CD4-positive, CD25-positive, alpha-beta regulatory T cell (primary cell): ENCODE measurements around the gene KCNQ1OT1. TPM values are rescaled to one million over a fixed set of nuclear protein-coding genes. Genes with fewer than 3 reads are reported as not detected.

Experiments
- ATAC-seq, 2 donors: fragments of 150-1000 bp; cut with Tn5 transposase; one replicate each; pipeline ENCODE4 v1.10.0; 2021; ENCODE audit warnings: low read depth in 2 of 2, moderate number of reproducible peaks in 2 of 2, moderate library complexity in 1 of 2
- DNase-seq, 3 donors: peaks; one replicate each; pipeline versions ENCODE4 v3.0.0 to v3.0.0-alpha.2; 2012 to 2022; ENCODE audit warnings: mixed read lengths in 1 of 3
- H3K27ac ChIP-seq: one replicate; pipeline ENCODE4 v1.7.0; 2013; ENCODE audit warnings: mild to moderate bottlenecking, low read length; ENCODE audit not compliant: insufficient read depth, poor library complexity, severe bottlenecking
- H3K27me3 ChIP-seq: one replicate; pipeline ENCODE4 v1.7.0; 2013; ENCODE audit warnings: low read length; ENCODE audit not compliant: control insufficient read depth, insufficient read depth
- H3K36me3 ChIP-seq: one replicate; pipeline ENCODE4 v1.7.0; 2013; ENCODE audit warnings: mild to moderate bottlenecking, low read length, moderate library complexity; ENCODE audit not compliant: control insufficient read depth, insufficient read depth
- H3K4me1 ChIP-seq: 2 replicates; pipeline ENCODE4 v1.7.0; 2013; ENCODE audit warnings: mild to moderate bottlenecking, low read length; ENCODE audit not compliant: insufficient read depth, control insufficient read depth, poor library complexity, severe bottlenecking
- H3K4me3 ChIP-seq: one replicate; pipeline ENCODE4 v1.7.0; 2013; ENCODE audit warnings: low read depth, mild to moderate bottlenecking, low read length, moderate library complexity
- H3K9me3 ChIP-seq, 2 experiments: 1 replicate in 1 of 2; 2 replicates in 1 of 2; pipeline ENCODE4 v1.7.0; 2013; ENCODE audit warnings: low read length in 2 of 2, mild to moderate bottlenecking in 1 of 2, moderate library complexity in 1 of 2; ENCODE audit not compliant: control insufficient read depth in 2 of 2
- H3K27ac Mint-ChIP-seq, 3 donors: one replicate each; pipeline ENCODE4 v1.8.0; 2020 to 2022; ENCODE audit warnings: mild to moderate bottlenecking in 3 of 3, mixed read lengths in 3 of 3, moderate library complexity in 2 of 3
- H3K27me3 Mint-ChIP-seq: one replicate; pipeline ENCODE4 v1.8.0; 2022; ENCODE audit warnings: mild to moderate bottlenecking, mixed read lengths
- H3K36me3 Mint-ChIP-seq: one replicate; pipeline ENCODE4 v1.8.0; 2020; ENCODE audit warnings: mixed read lengths
- H3K4me1 Mint-ChIP-seq, 4 donors: one replicate each; pipeline ENCODE4 v1.8.0; 2020 to 2022; ENCODE audit warnings: mixed read lengths in 4 of 4, mild to moderate bottlenecking in 1 of 4
- H3K4me3 Mint-ChIP-seq, 4 donors: one replicate each; pipeline ENCODE4 v1.8.0; 2020 to 2022; ENCODE audit warnings: mild to moderate bottlenecking in 4 of 4, mixed read lengths in 4 of 4, moderate library complexity in 3 of 4
- H3K9me3 Mint-ChIP-seq, 7 donors: one replicate each; pipeline ENCODE4 v1.8.0; 2020 to 2022; ENCODE audit warnings: mixed read lengths in 7 of 7, mild to moderate bottlenecking in 3 of 7, moderate library complexity in 2 of 7
- polyA plus RNA-seq, 4 donors: library from polyadenylated mRNA; unstranded; fragments of 300-500 nt; fragmentation: Illumina TruSeq; gene quantifications; one replicate each; pipeline ENCODE4 v1.2.3, GENCODE V29; 2021
- total RNA-seq: library from RNA; stranded (reverse); gene quantifications from one replicate; pipeline ENCODE4 v1.2.3, GENCODE V29; 2022

The KCNQ1OT1 gene
- total and polyA plus RNA-seq, 5 donors from 2014 or later, result 0.01 to 0.72 (median 0.07) TPM

DNA sequence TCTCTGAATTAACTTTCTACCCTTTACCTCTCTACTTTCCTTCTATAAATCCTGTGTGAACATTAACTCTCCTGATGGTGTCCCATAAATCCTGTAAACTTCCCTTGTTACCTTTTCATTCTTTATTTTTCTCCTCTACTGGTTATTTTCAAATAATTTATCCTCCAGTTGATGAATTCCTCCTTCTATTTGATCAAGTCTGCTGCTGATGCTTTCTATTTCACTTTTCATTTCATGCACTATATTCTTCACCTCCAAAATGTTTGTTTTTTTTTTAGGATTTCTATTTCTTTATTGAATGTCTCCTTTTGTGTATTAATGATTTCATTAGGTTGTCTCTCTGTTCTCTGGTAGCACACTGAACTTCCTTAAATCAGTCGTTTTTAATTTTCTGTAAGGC lies 68.6 kb downstream of the KCNQ1OT1 start:
- Histone ChIP-seq H3K4me1 (no peaks in the 10 kb centered on the region), H3K36me3 (no peaks in the 10 kb centered on the region), H3K27me3 (no peaks in the 10 kb centered on the region), H3K9me3 (peaks cover 20 to 25% of the 10 kb centered on the region in 2 experiments), H3K27ac (no peak overlapping the region), H3K4me3 (no peak overlapping the region)
- H3K4me3 Mint-ChIP-seq, result no peak overlapping the region
- ATAC-seq (no peak), DNase-seq (no peak)
- H3K9me3 Mint-ChIP-seq, result peaks cover 1 to 52% (median 16%) of the 10 kb centered on the region in 7 donors
- no peak overlapping the region for H3K27ac Mint-ChIP-seq
- no peaks in the 10 kb centered on the region for H3K4me1 Mint-ChIP-seq
- H3K36me3 Mint-ChIP-seq, result peaks cover 45% of the 10 kb centered on the region
- no peaks in the 10 kb centered on the region for H3K27me3 Mint-ChIP-seq

DNA sequence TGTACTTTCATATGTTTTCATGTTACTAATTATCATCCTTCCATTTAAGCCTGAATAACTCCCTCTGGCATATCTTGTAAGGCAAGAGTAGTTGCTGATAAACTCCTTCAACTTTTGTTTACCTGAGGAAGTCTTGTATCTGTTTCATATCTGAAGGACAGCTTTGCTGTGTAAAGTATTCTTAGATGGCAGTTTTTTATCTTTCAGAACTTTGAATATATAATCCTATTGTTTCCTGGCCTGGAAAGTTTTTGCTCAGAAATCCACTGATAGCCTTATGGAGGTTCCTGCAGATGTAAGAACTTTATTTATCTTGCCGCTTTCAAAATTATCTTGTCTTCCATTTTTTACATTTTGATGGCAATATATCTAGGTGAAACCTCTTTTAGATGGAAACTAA lies 69.1 kb downstream of the KCNQ1OT1 start:
- H3K4me1 Mint-ChIP-seq, result no peaks in the 10 kb centered on the region
- ATAC-seq (no peak), DNase-seq (no peak)
- no peaks in the 10 kb centered on the region for H3K36me3 ChIP-seq
- H3K4me3 ChIP-seq, result no peak overlapping the region
- peaks cover 47% of the 10 kb centered on the region for H3K36me3 Mint-ChIP-seq
- H3K27ac ChIP-seq, result no peak overlapping the region
- no peak overlapping the region for H3K4me3 Mint-ChIP-seq
- no peaks in the 10 kb centered on the region for H3K4me1 ChIP-seq
- H3K27ac Mint-ChIP-seq, result no peak overlapping the region
- peaks cover 20 to 25% of the 10 kb centered on the region in 2 experiments for H3K9me3 ChIP-seq
- H3K9me3 Mint-ChIP-seq, result peaks cover 1 to 48% (median 16%) of the 10 kb centered on the region in 7 donors
- no peaks in the 10 kb centered on the region for H3K27me3 Mint-ChIP-seq
- no peaks in the 10 kb centered on the region for H3K27me3 ChIP-seq

DNA sequence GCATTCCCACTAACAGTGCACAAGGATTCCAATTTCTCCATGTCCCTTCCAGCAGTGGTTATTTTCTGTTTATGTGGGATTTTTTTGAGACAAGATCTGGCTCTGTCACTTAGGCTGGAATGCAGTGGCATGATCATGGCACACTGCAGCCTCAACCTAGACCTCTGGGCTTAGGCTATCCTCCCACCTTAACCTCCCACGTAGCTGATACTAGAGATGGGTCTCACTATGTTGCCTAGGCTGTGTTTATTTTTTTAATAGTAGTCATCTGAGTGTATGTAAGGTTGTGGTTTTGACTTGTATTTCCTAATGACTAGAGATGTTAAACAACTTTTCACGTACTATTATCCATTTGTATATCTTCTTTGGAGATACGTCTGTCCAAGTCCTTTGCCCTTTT lies 74.6 kb downstream of the KCNQ1OT1 start:
- peaks cover 25% of the 10 kb centered on the region for H3K36me3 Mint-ChIP-seq

DNA sequence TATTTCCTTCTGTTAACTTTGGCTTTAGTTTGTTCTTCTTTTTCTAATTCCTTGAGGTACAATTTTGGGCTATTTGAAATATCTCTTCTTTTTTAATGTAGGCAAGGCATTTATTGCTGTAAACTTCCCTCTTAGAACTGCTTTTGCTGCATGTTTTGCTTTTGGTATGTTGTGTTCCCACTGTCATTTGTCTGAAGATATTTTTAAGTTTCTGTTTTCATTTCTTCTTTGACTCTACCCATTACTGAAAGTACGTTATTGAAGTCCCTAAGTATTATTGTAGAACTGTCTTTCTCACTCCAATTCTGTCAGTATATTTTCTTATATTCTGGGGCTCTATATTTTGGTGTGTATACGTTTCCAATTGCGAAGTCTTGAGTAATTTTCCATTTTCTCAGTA lies 77.9 kb downstream of the KCNQ1OT1 start:
- Mint-ChIP-seq H3K4me3 (peak overlapping the region in 1 of 4 donors; percentile 27), H3K4me1 (peaks cover 0 to 5% (median 2%) of the 10 kb centered on the region in 4 donors), H3K9me3 (peaks cover 0 to 4% (median 0%) of the 10 kb centered on the region in 7 donors), H3K27ac (no peak overlapping the region), H3K27me3 (no peaks in the 10 kb centered on the region), H3K36me3 (peaks cover 19% of the 10 kb centered on the region)
- Histone ChIP-seq H3K4me3 (no peak overlapping the region), H3K9me3 (no peaks in the 10 kb centered on the region), H3K27ac (no peak overlapping the region), H3K4me1 (no peaks in the 10 kb centered on the region), H3K36me3 (no peaks in the 10 kb centered on the region), H3K27me3 (no peaks in the 10 kb centered on the region)
- ATAC-seq, result no peak
- peak in 1 of 3 donors; percentile 14 for DNase-seq

More for the DNA sequence above, 74.6 kb downstream of the KCNQ1OT1 start:
- H3K4me3 Mint-ChIP-seq, result no peak overlapping the region
- no peak overlapping the region for H3K4me3 ChIP-seq
- DNase-seq (no peak), ATAC-seq (no peak)
- peaks cover 0 to 6% of the 10 kb centered on the region in 2 experiments for H3K9me3 ChIP-seq
- no peak overlapping the region for H3K27ac Mint-ChIP-seq
- no peaks in the 10 kb centered on the region for H3K27me3 ChIP-seq
- H3K36me3 ChIP-seq, result no peaks in the 10 kb centered on the region
- peaks cover 0 to 5% (median 2%) of the 10 kb centered on the region in 4 donors for H3K4me1 Mint-ChIP-seq
- no peak overlapping the region for H3K27ac ChIP-seq
- H3K9me3 Mint-ChIP-seq, result peaks cover 0 to 13% (median 4%) of the 10 kb centered on the region in 7 donors
- H3K27me3 Mint-ChIP-seq, result no peaks in the 10 kb centered on the region
- H3K4me1 ChIP-seq, result no peaks in the 10 kb centered on the region

DNA sequence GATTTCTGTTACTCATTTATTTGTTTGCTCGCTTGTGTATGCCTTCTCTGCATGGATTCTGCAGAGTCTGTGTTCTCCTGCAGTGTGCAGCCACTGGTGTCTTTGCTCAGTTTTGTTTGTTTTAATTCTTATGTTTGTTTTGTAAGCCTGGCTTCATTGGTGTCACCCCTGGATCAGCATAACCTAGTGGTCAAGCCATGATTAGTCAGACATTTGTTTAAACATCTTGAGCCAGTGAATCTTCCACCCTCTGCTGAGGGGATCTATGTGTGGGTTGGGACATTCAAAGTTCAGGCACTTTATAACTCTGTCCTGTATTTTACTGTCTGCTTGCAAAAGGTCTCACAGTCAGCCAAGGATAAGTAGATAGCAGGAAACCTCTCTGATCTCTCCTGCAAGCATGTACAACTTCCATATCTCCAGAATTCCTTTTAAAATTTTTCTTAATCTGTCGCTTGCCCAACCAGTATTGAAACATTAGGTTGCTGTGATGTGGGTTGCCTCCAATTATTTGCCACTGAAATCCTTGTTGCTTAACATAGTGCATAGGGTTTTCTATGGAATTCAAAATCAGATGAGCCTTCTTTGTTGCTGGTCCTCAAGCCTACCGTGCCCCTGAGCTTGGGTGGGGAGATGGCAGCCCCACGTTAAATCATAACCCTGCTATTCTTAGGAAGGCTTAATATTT lies 86.8 kb downstream of the KCNQ1OT1 start:
- Histone ChIP-seq H3K27me3 (no peaks in the 10 kb centered on the region), H3K4me3 (no peak overlapping the region), H3K4me1 (no peaks in the 10 kb centered on the region), H3K9me3 (peaks cover 5 to 7% of the 10 kb centered on the region in 2 experiments), H3K27ac (no peak overlapping the region), H3K36me3 (peaks cover 2% of the 10 kb centered on the region)
- Mint-ChIP-seq H3K4me1 (peaks cover 3 to 5% (median 3%) of the 10 kb centered on the region in 4 donors), H3K27me3 (peaks cover 6% of the 10 kb centered on the region), H3K9me3 (peaks cover 3 to 14% (median 5%) of the 10 kb centered on the region in 7 donors), H3K27ac (no peak overlapping the region), H3K36me3 (peaks cover 7% of the 10 kb centered on the region), H3K4me3 (no peak overlapping the region)
- ATAC-seq (no peak), DNase-seq (no peak)

DNA sequence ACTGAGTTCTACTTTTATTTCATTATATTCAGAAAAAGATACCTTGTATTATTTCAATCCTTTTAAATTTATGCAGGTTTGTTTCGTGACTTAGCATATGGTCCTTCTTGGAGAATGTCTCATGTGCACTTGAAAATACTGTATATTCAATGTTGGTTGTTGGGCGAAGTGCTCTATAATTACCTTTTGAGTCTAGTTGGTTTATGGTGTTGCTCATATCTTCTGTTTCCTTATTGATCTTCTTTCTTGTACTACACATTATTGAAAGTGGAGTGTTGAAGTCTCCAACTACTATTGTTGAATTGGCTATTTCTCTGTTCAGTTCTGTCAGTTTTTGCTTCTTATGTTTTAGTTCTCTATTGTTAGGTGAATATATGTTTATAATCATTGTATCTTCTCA lies 90.4 kb downstream of the KCNQ1OT1 start:
- peaks cover 2% of the 10 kb centered on the region for H3K36me3 ChIP-seq
- ATAC-seq, result no peak
- H3K27me3 ChIP-seq, result no peaks in the 10 kb centered on the region
- Mint-ChIP-seq H3K4me3 (no peak overlapping the region), H3K4me1 (peaks cover 3 to 5% (median 3%) of the 10 kb centered on the region in 4 donors), H3K27ac (peak overlapping the region in 1 of 3 donors; percentile 53), H3K36me3 (peaks cover 21% of the 10 kb centered on the region), H3K9me3 (peaks cover 4 to 17% (median 7%) of the 10 kb centered on the region in 7 donors), H3K27me3 (peaks cover 4% of the 10 kb centered on the region)
- H3K4me3 ChIP-seq, result no peak overlapping the region
- DNase-seq, result no peak
- H3K9me3 ChIP-seq, result peaks cover 5 to 7% of the 10 kb centered on the region in 2 experiments
- no peaks in the 10 kb centered on the region for H3K4me1 ChIP-seq
- no peak overlapping the region for H3K27ac ChIP-seq

DNA sequence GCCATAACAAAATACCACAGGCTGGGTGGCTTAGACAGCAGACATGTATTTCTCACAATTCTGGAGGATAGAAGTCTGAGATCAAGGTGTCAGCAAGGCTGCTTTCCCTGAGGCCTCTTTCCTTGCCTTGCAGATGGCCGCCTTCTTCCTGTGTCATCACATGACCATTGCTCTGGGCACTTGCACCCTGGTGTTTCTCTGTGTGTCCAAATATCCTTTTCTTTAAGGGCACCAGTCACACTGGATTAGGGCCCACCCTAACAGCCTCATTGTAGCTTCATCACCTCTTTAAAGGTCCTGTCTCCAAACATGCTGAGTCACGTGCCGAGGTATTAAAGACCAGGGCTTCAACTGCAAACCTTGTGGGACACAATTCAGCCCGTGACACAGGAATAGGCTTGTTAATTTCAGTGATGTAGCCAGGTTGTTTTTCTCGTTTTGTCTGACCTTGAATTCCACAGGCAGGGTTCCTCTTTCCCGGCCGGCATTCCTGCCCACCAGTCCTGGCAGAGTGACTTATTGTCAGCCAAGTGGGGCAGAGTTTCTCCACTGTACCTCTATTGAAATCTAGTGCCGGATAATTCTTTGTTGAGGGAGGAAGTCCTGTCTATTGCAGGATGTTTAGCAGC lies 100.1 kb downstream of the KCNQ1OT1 start:
- Histone ChIP-seq H3K36me3 (no peaks in the 10 kb centered on the region), H3K27me3 (no peaks in the 10 kb centered on the region), H3K4me3 (no peak overlapping the region), H3K27ac (no peak overlapping the region), H3K9me3 (peaks cover 6 to 9% of the 10 kb centered on the region in 2 experiments), H3K4me1 (no peaks in the 10 kb centered on the region)
- H3K27ac Mint-ChIP-seq, result no peak overlapping the region
- H3K4me1 Mint-ChIP-seq, result no peaks in the 10 kb centered on the region
- peaks cover 5% of the 10 kb centered on the region for H3K27me3 Mint-ChIP-seq
- H3K36me3 Mint-ChIP-seq, result peaks cover 17% of the 10 kb centered on the region
- peaks cover 0 to 19% (median 4%) of the 10 kb centered on the region in 7 donors for H3K9me3 Mint-ChIP-seq
- DNase-seq, result no peak
- ATAC-seq, result no peak
- no peak overlapping the region for H3K4me3 Mint-ChIP-seq
